ENCODE data around the gene GSG1L. TPM values are rescaled to one million over a fixed set of nuclear protein-coding genes. Genes with fewer than 3 reads are reported as not detected.

GSG1L gene
- total RNA-seq, 1 experiment from 2014 or later = not detected

DNA sequence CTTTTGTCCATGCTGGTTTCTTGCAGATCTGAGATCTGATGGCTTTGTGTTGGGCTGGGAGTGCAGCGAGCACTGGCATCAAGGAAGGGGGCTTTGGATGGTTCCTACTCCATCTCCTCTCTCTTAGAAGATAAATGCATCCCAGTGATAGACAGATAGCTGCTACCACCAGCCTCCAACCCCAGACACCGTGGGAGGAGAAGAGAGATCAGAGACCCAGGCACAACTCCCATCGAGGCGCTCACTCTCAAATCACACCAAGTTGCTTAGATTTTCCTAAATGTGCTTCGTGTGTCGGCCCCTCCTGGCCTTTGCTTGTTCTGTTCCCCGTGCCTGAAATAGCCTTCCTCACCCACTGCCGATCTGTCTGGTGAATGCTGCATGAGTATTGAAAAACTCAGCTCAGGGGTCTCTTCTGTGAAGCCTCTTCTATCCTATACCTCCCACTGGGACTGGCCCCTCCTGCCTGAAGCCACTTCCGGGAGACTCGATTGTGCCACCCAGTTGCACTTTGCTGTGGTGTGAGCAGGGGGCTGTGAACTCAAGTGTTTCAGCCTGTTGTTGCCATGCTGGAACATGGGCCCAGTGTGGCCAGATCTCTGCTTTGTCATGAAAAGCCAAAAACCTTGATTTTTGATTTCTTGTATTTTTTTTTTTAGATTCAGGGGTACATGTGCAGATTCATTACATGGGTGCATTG, 242.7 kb downstream of the GSG1L start:
- H3K4me3 Mint-ChIP-seq (ENCODE audit: low read depth, unreplicated experiment) = no peak overlapping the region
- CTCF ChIA-PET = no interaction called here
- no TSS peak for BruUV-seq (replicated peaks)
- intact Hi-C loops (cut with micrococcal nuclease; ENCODE audit: unreplicated experiment) = no loop called here
- H3K4me1 Mint-ChIP-seq (ENCODE audit: low read depth, unreplicated experiment) = no peaks in the 10 kb centered on the region
- DNase-seq = no peak
- H3K36me3 Mint-ChIP-seq (ENCODE audit: insufficient read depth, unreplicated experiment) = no peaks in the 10 kb centered on the region
- H3K9me3 Mint-ChIP-seq (ENCODE audit: low read depth, unreplicated experiment) = no peaks in the 10 kb centered on the region
- no peak overlapping the region for H3K27ac Mint-ChIP-seq (ENCODE audit: unreplicated experiment)
- H3K27me3 Mint-ChIP-seq (ENCODE audit: unreplicated experiment) = peaks cover 65% of the 10 kb centered on the region
- TF ChIP-seq, protein P1, sequence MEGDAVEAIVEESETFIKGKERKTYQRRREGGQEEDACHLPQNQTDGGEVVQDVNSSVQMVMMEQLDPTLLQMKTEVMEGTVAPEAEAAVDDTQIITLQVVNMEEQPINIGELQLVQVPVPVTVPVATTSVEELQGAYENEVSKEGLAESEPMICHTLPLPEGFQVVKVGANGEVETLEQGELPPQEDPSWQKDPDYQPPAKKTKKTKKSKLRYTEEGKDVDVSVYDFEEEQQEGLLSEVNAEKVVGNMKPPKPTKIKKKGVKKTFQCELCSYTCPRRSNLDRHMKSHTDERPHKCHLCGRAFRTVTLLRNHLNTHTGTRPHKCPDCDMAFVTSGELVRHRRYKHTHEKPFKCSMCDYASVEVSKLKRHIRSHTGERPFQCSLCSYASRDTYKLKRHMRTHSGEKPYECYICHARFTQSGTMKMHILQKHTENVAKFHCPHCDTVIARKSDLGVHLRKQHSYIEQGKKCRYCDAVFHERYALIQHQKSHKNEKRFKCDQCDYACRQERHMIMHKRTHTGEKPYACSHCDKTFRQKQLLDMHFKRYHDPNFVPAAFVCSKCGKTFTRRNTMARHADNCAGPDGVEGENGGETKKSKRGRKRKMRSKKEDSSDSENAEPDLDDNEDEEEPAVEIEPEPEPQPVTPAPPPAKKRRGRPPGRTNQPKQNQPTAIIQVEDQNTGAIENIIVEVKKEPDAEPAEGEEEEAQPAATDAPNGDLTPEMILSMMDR (IDR thresholded peaks at IDR 0.05; ENCODE audit: unreplicated experiment) = no peak

DNA sequence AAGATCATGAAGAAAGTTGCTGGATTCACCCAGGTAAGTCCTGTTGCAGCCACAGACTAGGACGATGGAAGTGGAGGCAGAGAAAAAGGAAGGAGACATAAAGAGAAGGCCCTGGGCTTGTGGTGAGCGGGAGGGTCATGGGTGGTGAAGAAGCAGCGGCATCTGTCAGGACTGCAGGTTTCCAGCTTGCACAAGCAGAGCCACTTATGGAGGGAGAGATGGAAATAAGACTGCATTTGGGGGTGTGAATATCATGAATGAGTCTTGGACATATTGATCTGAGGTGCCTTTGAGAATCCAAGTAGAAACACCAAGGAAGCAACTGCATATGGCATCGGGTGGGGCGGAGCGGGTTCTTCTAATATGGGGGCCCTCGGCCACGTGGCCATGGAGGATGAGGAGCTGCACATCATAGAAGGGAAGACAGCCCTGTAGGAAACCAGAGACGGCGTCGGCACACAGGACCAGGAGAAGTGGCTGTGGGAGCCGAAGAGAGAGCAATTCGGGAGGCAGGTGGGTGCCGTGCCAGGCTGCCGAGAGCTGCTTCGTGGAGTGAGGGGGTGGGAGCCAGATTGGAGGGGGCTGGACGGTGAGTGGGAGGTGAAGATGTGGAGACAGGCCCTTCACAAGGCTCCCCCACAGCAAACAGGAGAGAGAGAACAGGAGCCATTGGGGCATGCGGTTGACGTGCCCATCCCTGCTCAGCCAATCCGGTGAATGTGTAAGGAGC, 243.5 kb downstream of the GSG1L start:
- Mint-ChIP-seq H3K4me3 (ENCODE audit: low read depth, unreplicated experiment) (no peak overlapping the region), H3K4me1 (ENCODE audit: low read depth, unreplicated experiment) (no peaks in the 10 kb centered on the region), H3K9me3 (ENCODE audit: low read depth, unreplicated experiment) (no peaks in the 10 kb centered on the region), H3K27ac (ENCODE audit: unreplicated experiment) (no peak overlapping the region), H3K36me3 (ENCODE audit: insufficient read depth, unreplicated experiment) (no peaks in the 10 kb centered on the region), H3K27me3 (ENCODE audit: unreplicated experiment) (peaks cover 65% of the 10 kb centered on the region)
- TF ChIP-seq, protein P1 (IDR thresholded peaks at IDR 0.05; ENCODE audit: unreplicated experiment) = no peak
- no TSS peak for BruUV-seq (replicated peaks)
- intact Hi-C loops (cut with micrococcal nuclease; ENCODE audit: unreplicated experiment) = no loop called here
- CTCF ChIA-PET = no interaction called here
- no peak for DNase-seq

DNA sequence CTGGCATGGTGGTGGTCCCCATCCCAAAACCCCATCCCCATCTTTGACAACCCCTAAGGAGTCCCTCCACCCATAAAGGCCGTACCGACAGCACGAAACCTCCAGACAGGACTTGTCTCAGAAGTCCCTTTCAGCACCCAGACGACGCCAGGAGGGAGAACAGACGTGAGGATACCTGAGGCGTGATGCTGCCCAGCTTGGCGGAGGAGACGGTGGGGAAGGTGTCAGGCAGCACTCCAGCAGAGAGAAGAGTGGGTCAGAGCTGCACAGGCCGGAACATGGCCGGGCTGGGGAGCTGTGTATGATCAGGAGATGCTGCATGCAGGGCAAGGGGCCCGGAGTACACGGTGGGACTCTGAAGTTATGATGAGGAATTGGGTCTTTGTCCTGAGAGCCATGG, 244.2 kb downstream of the GSG1L start:
- CTCF ChIA-PET = no interaction called here
- no peak overlapping the region for H3K27ac Mint-ChIP-seq (ENCODE audit: unreplicated experiment)

DNA sequence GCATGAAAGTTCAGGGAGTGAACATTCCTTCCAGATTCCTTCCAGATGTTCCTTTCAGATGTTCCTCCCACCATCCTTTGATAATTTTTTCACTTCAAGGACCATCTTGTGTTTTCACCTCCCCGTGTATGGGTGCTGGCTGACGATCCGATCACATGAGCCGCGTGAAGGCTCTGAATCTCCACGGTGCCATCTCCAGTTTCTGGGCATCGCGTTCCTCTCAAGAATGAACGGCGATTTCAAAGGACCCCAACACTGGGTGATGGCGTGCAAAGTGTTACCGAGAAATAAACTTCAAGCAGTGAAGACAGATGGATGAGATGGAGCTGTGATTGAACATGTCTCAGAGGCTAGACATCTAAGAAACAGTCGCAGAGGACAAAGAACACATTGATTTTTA, 245.3 kb downstream of the GSG1L start:
- no peak overlapping the region for H3K27ac Mint-ChIP-seq (ENCODE audit: unreplicated experiment)
- no peak overlapping the region for H3K4me3 Mint-ChIP-seq (ENCODE audit: low read depth, unreplicated experiment)
- TF ChIP-seq, protein P1 (IDR thresholded peaks at IDR 0.05; ENCODE audit: unreplicated experiment) = no peak
- H3K9me3 Mint-ChIP-seq (ENCODE audit: low read depth, unreplicated experiment) = no peaks in the 10 kb centered on the region
- DNase-seq = no peak
- peaks cover 81% of the 10 kb centered on the region for H3K27me3 Mint-ChIP-seq (ENCODE audit: unreplicated experiment)
- no TSS peak for BruUV-seq (replicated peaks)
- CTCF ChIA-PET = no interaction called here
- no peaks in the 10 kb centered on the region for H3K4me1 Mint-ChIP-seq (ENCODE audit: low read depth, unreplicated experiment)
- no peaks in the 10 kb centered on the region for H3K36me3 Mint-ChIP-seq (ENCODE audit: insufficient read depth, unreplicated experiment)
- intact Hi-C loops (cut with micrococcal nuclease; ENCODE audit: unreplicated experiment) = no loop called here

More for the DNA sequence above, 244.2 kb downstream of the GSG1L start:
- no peak for DNase-seq
- intact Hi-C loops (cut with micrococcal nuclease; ENCODE audit: unreplicated experiment) = no loop called here
- TF ChIP-seq, protein P1 (IDR thresholded peaks at IDR 0.05; ENCODE audit: unreplicated experiment) = no peak
- no peak overlapping the region for H3K4me3 Mint-ChIP-seq (ENCODE audit: low read depth, unreplicated experiment)
- H3K9me3 Mint-ChIP-seq (ENCODE audit: low read depth, unreplicated experiment) = no peaks in the 10 kb centered on the region
- no TSS peak for BruUV-seq (replicated peaks)
- H3K36me3 Mint-ChIP-seq (ENCODE audit: insufficient read depth, unreplicated experiment) = no peaks in the 10 kb centered on the region
- H3K4me1 Mint-ChIP-seq (ENCODE audit: low read depth, unreplicated experiment) = no peaks in the 10 kb centered on the region
- peaks cover 72% of the 10 kb centered on the region for H3K27me3 Mint-ChIP-seq (ENCODE audit: unreplicated experiment)
